DOHH2 (cell line): ENCODE data around the gene EDC4.

ENCODE experiments used
- H3F3A ChIP-seq: fragments of 200-600 bp; sonication (generic), shearing (Covaris generic); 2 replicates; pipeline ENCODE4 v1.6.0; 2016; ENCODE audit warnings: antibody characterized with exemption, mild to moderate bottlenecking; ENCODE audit not compliant: control insufficient read depth, insufficient read depth
- H3K27ac ChIP-seq: fragments of 200-600 bp; sonication (generic); 2 replicates; pipeline ENCODE4 v1.5.1; 2014; ENCODE audit warnings: low read depth, mild to moderate bottlenecking, low read length, moderate library complexity
- H3K27me3 ChIP-seq: fragments of 200-600 bp; sonication (generic); 2 replicates; pipeline ENCODE4 v1.6.1; 2014; ENCODE audit warnings: mild to moderate bottlenecking, low read length, mixed read lengths; ENCODE audit not compliant: control insufficient read depth
- H3K36me3 ChIP-seq: fragments of 200-600 bp; sonication (generic); 2 replicates; pipeline ENCODE4 v1.6.1; 2014; ENCODE audit warnings: mild to moderate bottlenecking, low read length, moderate library complexity, mixed read lengths; ENCODE audit not compliant: control insufficient read depth
- H3K4me1 ChIP-seq: fragments of 200-600 bp; sonication (generic); 2 replicates; pipeline ENCODE4 v1.6.1; 2014; ENCODE audit warnings: mild to moderate bottlenecking, low read length, mixed read lengths; ENCODE audit not compliant: control insufficient read depth
- H3K4me2 ChIP-seq: fragments of 200-600 bp; sonication (generic); 2 replicates; pipeline ENCODE4 v1.6.0; 2014; ENCODE audit warnings: mild to moderate bottlenecking, low read length, moderate library complexity
- H3K4me3 ChIP-seq: fragments of 200-600 bp; sonication (generic); 2 replicates; pipeline ENCODE4 v1.5.1; 2014; ENCODE audit warnings: mild to moderate bottlenecking, low read length, mixed read lengths
- H3K79me2 ChIP-seq: fragments of 200-600 bp; sonication (generic); 2 replicates; pipeline ENCODE4 v1.6.1; 2014; ENCODE audit warnings: mild to moderate bottlenecking, low read length, mixed read lengths; ENCODE audit not compliant: control insufficient read depth
- H3K9me2 ChIP-seq: fragments of 200-600 bp; sonication (generic); replicated peaks from 2 replicates; pipeline ENCODE4 v1.6.1; 2014; ENCODE audit warnings: mild to moderate bottlenecking, low read length, mixed read lengths; ENCODE audit not compliant: control insufficient read depth
- H3K9me3 ChIP-seq: fragments of 200-600 bp; sonication (generic); 2 replicates; pipeline ENCODE4 v1.6.1; 2014; ENCODE audit warnings: antibody characterized with exemption, low read length, mixed read lengths; ENCODE audit not compliant: control insufficient read depth, insufficient read depth
- H4K20me1 ChIP-seq: fragments of 200-600 bp; sonication (generic); 2 replicates; pipeline ENCODE4 v1.6.0; 2014; ENCODE audit warnings: low read depth, mild to moderate bottlenecking, antibody characterized with exemption, low read length, moderate library complexity; ENCODE audit not compliant: control insufficient read depth, insufficient read depth
- CTCF ChIP-seq: fragments of 200-600 bp; sonication (generic); IDR thresholded peaks from one replicate; pipeline ENCODE4 v1.5.1; 2014; ENCODE audit warnings: antibody characterized with exemption, mild to moderate bottlenecking, low read depth, low read length; ENCODE audit not compliant: poor library complexity, severe bottlenecking
- EZH2phosphoT487 ChIP-seq: fragments of 200-600 bp; sonication (generic); IDR thresholded peaks from 2 replicates; pipeline ENCODE4 v1.6.1; 2017; ENCODE audit warnings: borderline replicate concordance, mild to moderate bottlenecking, antibody characterized with exemption, low read length, moderate library complexity, mixed read lengths

EDC4 gene

GRCh38 chr16:67858500-67858899 lies 14.4 kb upstream of the EDC4 start:
- no peaks in the 10 kb centered on the region for H3K9me2 ChIP-seq
- no peaks in the 10 kb centered on the region for H3F3A ChIP-seq
- H3K27me3 ChIP-seq, result no peaks in the 10 kb centered on the region
- H3K4me2 ChIP-seq, result no peak overlapping the region
- TF ChIP-seq EZH2phosphoT487, result no peak
- no peak for TF ChIP-seq CTCF
- no peak overlapping the region for H3K27ac ChIP-seq
- peaks cover 97% of the 10 kb centered on the region for H3K79me2 ChIP-seq
- H3K4me3 ChIP-seq, result no peak overlapping the region
- H4K20me1 ChIP-seq, result peaks cover 9% of the 10 kb centered on the region; the same call in 1 of the 2 replicates
- no peaks in the 10 kb centered on the region for H3K9me3 ChIP-seq
- peaks cover 36% of the 10 kb centered on the region for H3K36me3 ChIP-seq
- 0 out of 2 replicates have a peak, but pooled peaks cover 3% of the 10 kb centered on the region for H3K4me1 ChIP-seq

- no peaks in the 10 kb centered on the region for H3K27me3 ChIP-seq
- H3K9me3 ChIP-seq, result no peaks in the 10 kb centered on the region
- H3K36me3 ChIP-seq, result peaks cover 36% of the 10 kb centered on the region
- H3F3A ChIP-seq, result no peaks in the 10 kb centered on the region
- no peak overlapping the region for H3K4me2 ChIP-seq
- TF ChIP-seq EZH2phosphoT487, result no peak
- TF ChIP-seq CTCF, result no peak
- no peak overlapping the region for H3K4me3 ChIP-seq
- H3K4me1 ChIP-seq, result no peaks in the 10 kb centered on the region
- H3K79me2 ChIP-seq, result peaks cover 91% of the 10 kb centered on the region
- no peak overlapping the region for H3K27ac ChIP-seq
- peaks cover 9% of the 10 kb centered on the region; the same call in 1 of the 2 replicates for H4K20me1 ChIP-seq
- no peaks in the 10 kb centered on the region for H3K9me2 ChIP-seq
Observed at GRCh38 chr16:67860589-67861398, 12.1 kb upstream of the EDC4 start.

GRCh38 chr16:67861877-67862276 lies 11.0 kb upstream of the EDC4 start:
- Histone ChIP-seq H3K27me3 (no peaks in the 10 kb centered on the region), H3K4me1 (no peaks in the 10 kb centered on the region), H3K9me3 (no peaks in the 10 kb centered on the region), H3K27ac (no peak overlapping the region), H3K4me2 (no peak overlapping the region), H3K79me2 (peaks cover 80% of the 10 kb centered on the region), H3K9me2 (no peaks in the 10 kb centered on the region), H3K4me3 (no peak overlapping the region), H3K36me3 (peaks cover 43% of the 10 kb centered on the region), H4K20me1 (peaks cover 9% of the 10 kb centered on the region; the same call in 1 of the 2 replicates), H3F3A (no peaks in the 10 kb centered on the region)
- TF ChIP-seq EZH2phosphoT487, result no peak
- no peak for TF ChIP-seq CTCF
